Lung (tissue), 12 donors: Measurements from ENCODE around the gene NDUFS3. TPM values are rescaled to one million over a fixed set of nuclear protein-coding genes. Genes with fewer than 3 reads are reported as not detected.
"Not testable (repeated sequence)": the region's sequence is repeated elsewhere in the genome, so short reads cannot be mapped to it uniquely, and the experiment has no call there.

ENCODE experiments used
- ATAC-seq: fragments of 200-7000 bp; cut with Tn5 transposase; one replicate; pipeline ENCODE4 v1.9.1; 2020; ENCODE audit warnings: moderate number of reproducible peaks; ENCODE audit not compliant: insufficient read depth, low FRiP score
- DNase-seq, 3 donors: peaks; one replicate each; pipeline ENCODE4 v3.0.0-alpha.2; 2013 to 2017
- H3K27ac ChIP-seq, 2 donors: one replicate each; pipeline ENCODE4 v1.5.1; 2013; ENCODE audit warnings: mild to moderate bottlenecking in 2 of 2, moderate library complexity in 2 of 2, control low read depth in 1 of 2, inconsistent platforms in 1 of 2, low read depth in 1 of 2, low read length in 1 of 2
- H3K27me3 ChIP-seq, 3 donors: one replicate each; pipeline ENCODE4 v1.5.1; 2013; ENCODE audit warnings: low read length in 2 of 3; ENCODE audit not compliant: control insufficient read depth in 3 of 3, insufficient read depth in 3 of 3
- H3K36me3 ChIP-seq, 4 donors: one replicate each; pipeline ENCODE4 v1.5.1; 2013; ENCODE audit warnings: low read length in 4 of 4, mild to moderate bottlenecking in 1 of 4, moderate library complexity in 1 of 4; ENCODE audit not compliant: control insufficient read depth in 4 of 4, insufficient read depth in 4 of 4
- H3K4me1 ChIP-seq, 5 donors: one replicate each; pipeline ENCODE4 v1.5.1; 2013; ENCODE audit warnings: low read length in 5 of 5, mild to moderate bottlenecking in 2 of 5, moderate library complexity in 1 of 5; ENCODE audit not compliant: control insufficient read depth in 5 of 5, insufficient read depth in 5 of 5
- H3K4me3 ChIP-seq: one replicate; pipeline ENCODE4 v1.5.1; 2013; ENCODE audit warnings: mild to moderate bottlenecking, control low read depth, moderate library complexity
- H3K9ac ChIP-seq, 2 donors: one replicate each; pipeline ENCODE4 v1.5.1; 2013; ENCODE audit warnings: low read length in 2 of 2, control low read depth in 1 of 2; ENCODE audit not compliant: insufficient read depth in 1 of 2
- H3K9me3 ChIP-seq, 4 donors: one replicate each; pipeline ENCODE4 v1.5.1; 2013; ENCODE audit warnings: low read length in 3 of 4, mild to moderate bottlenecking in 1 of 4, moderate library complexity in 1 of 4; ENCODE audit not compliant: control insufficient read depth in 4 of 4, insufficient read depth in 3 of 4
- CTCF ChIP-seq: IDR thresholded peaks from 2 replicates; pipeline ENCODE4 v1.5.1; 2012; ENCODE audit warnings: mild to moderate bottlenecking; ENCODE audit errors: control extremely low read depth, extremely low read depth
- WGBS, 2 donors: extraction: QIAGEN DNeasy Blood & Tissue Kit; methylation state at CpG; one replicate each; pipeline ENCODE4 v1.1.7; 2013; 5-methylcytosine and 5-hydroxymethylcytosine counted together
- polyA plus RNA-seq, 2 donors: library from polyadenylated mRNA; stranded (reverse); fragments of 200-250 nt; gene quantifications; one replicate each; pipeline ENCODE4 v1.2.1, GENCODE V29; 2013
- total RNA-seq, 2 donors: library from RNA; depleted of rRNA in 1 of 2; stranded (reverse); fragments of >200 nt in 1 of 2; gene quantifications; one replicate each; pipeline ENCODE4 v1.2.1, GENCODE V29; 2014 to 2021
- donor health status: control.
- donor health status: control.
- donor health status: Bipolar disorder and iron deficiency.
- donor health status: healthy.
- donor health status: DM: yes; HTN: yes; CAD: no.

The NDUFS3 gene
- total and polyA plus RNA-seq, 4 donors, result 32.2 to 168 (median 90.0) TPM

DNA sequence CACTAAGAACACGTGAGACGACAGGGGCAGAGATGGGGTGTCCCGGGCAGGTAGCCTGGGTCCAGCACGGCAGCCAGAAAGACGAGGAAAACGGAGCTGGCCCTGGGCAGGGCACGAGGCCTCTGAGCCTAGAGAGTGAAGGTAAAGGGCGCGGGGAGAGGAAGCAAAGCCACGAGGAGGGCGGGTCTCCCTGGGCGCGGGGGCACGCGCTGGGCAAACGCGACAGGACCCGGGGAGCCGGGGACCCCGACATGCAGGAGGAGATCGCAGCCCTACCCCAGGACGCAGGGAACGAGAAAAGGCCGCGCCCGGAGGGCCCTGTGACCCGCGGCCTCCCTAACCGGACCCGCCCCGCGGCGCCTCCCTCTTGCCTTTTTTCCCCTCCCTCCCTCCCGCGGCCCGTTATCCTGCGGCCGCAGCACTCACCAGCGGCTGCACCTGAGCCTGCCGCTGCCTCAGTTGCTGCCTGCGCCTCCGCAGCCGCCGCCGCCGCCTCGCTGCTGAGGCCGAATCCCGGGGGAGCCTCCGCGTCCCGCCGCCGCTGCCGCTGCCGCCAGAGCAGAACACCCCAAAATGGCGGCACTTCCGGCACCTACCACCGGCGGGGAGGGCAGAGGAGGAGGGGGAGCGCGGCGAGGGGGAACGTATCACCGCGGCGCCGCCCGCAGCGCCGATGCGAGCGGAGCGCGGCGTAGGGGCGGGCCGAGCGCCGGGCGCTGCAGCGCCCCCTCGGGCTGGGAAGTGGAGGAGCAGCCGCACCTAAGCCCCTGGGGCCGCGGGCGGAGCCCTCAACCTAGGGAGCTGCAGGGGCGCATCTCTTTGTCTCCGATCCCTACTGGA, 26.1 kb upstream of the NDUFS3 start, which contains the start of gene CELF1:
TSS of gene CELF1 (minus strand) at position 567 of the 840 bp plus-strand sequence. CDS start 53,609 bp downstream, outside the sequence.
- peaks cover 0 to 2% (median 0%) of the 10 kb centered on the region in 4 donors for H3K36me3 ChIP-seq
- H3K4me3 ChIP-seq, result peak within 1 kb of the TSS; percentile 96
- H3K9ac ChIP-seq, result peak within 1 kb of the TSS; percentile 75 to 95
- peak; percentile 99 for ATAC-seq
- H3K27ac ChIP-seq, result peak within 1 kb of the TSS; percentile 93 to 98
- peaks cover 0 to 22% (median 6%) of the 10 kb centered on the region in 5 donors for H3K4me1 ChIP-seq
- no peaks in the 10 kb centered on the region for H3K9me3 ChIP-seq
- 1% methylated on average over 83 to 89 of the region's 89 CpGs for WGBS, 2 donors
- DNase-seq, result peak; percentile 94 to 95 (median 94)
- TF ChIP-seq CTCF, result peak; percentile 69
- no peaks in the 10 kb centered on the region for H3K27me3 ChIP-seq

DNA sequence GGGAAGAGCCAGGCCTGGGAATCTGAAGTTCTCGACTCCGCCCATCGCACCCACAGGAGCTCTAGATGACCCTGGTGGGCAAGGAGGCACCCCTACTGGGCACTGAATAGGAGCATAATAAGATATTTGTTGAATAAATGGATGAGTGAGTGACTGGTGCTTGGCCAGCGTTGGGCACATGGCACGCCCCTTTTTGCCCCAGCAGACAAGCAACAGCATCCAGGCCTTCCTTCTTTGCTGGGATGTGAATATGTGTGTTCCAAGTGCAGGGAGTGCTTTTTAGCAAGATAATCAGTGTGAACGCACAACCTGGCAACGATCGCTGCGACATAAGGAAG, 25.5 kb upstream of the NDUFS3 start:
- peak overlapping the region; percentile 24 to 78 for H3K27ac ChIP-seq
- peak overlapping the region in 1 of 2 donors; percentile 75 for H3K9ac ChIP-seq

DNA sequence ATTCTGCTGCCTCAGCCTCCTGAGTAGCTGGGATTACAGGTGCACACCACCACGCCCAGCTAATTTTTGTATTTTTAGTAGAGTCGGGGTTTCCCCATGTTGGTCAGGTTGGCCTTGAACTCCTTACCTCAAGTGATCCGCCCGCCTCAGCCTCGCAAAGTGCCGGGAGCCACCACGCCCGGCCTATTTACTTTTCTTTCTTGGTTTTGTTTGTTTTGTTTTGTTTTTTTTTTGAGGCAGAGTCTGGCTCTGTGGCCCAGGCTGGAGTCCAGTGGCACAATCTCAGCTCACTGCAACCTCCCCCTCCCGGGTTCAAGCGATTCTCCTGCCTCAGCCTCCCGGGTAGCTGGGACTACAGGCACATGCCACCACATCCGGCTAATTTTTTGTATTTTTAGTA, 21.9 kb upstream of the NDUFS3 start:
- not testable (repeated sequence) for ATAC-seq, DNase-seq

More for the DNA sequence above, 25.5 kb upstream of the NDUFS3 start:
- peak; percentile 2 for ATAC-seq
- Histone ChIP-seq H3K36me3 (peaks cover 0 to 2% (median 0%) of the 10 kb centered on the region in 4 donors), H3K4me1 (peaks cover 0 to 21% (median 6%) of the 10 kb centered on the region in 5 donors), H3K27me3 (no peaks in the 10 kb centered on the region), H3K9me3 (no peaks in the 10 kb centered on the region), H3K4me3 (peak overlapping the region; percentile 35)
- DNase-seq, result no peak
- 17 to 19% methylated on average over 9 of the region's 9 CpGs for WGBS, 2 donors
- no peak for TF ChIP-seq CTCF

DNA sequence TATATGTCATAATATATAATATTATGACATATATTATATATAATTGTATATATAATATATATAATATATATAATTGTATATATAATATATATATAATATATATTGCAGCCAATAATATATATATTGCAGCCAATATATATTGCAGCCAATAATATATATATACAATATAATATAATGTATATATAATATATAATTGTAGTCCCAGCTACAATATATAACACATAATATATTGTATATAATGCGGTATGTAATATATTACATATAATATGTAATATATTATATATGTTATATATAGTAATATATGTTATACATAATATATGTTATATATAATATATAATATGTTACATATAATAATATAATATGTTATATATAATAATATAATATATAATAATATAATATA, 20.2 kb upstream of the NDUFS3 start:
- Histone ChIP-seq H3K36me3 (no peaks in the 10 kb centered on the region), H3K27ac (no peak overlapping the region), H3K4me1 (peaks cover 0 to 2% (median 0%) of the 10 kb centered on the region in 5 donors), H3K9ac (no peak overlapping the region), H3K9me3 (no peaks in the 10 kb centered on the region), H3K27me3 (no peaks in the 10 kb centered on the region), H3K4me3 (no peak overlapping the region)
- DNase-seq, result no peak
- whole genome bisulfite sequencing, 2 donors, result 98% methylated on average over 1 of the region's 1 CpG
- no peak for ATAC-seq
- TF ChIP-seq CTCF, result no peak

More for the DNA sequence above, 21.9 kb upstream of the NDUFS3 start:
- not testable (repeated sequence) for H3K4me3 ChIP-seq, H3K27ac ChIP-seq, H3K36me3 ChIP-seq, H3K9ac ChIP-seq, H3K27me3 ChIP-seq, H3K4me1 ChIP-seq, H3K9me3 ChIP-seq
- WGBS, 2 donors, result 89 to 95% methylated on average over 12 of the region's 12 CpGs
